ENCODE measurements around the gene KCNK7.

- TF ChIP-seq POLR2A (IDR thresholded peaks at IDR 0.05): no peak
- TF ChIP-seq, protein P1, sequence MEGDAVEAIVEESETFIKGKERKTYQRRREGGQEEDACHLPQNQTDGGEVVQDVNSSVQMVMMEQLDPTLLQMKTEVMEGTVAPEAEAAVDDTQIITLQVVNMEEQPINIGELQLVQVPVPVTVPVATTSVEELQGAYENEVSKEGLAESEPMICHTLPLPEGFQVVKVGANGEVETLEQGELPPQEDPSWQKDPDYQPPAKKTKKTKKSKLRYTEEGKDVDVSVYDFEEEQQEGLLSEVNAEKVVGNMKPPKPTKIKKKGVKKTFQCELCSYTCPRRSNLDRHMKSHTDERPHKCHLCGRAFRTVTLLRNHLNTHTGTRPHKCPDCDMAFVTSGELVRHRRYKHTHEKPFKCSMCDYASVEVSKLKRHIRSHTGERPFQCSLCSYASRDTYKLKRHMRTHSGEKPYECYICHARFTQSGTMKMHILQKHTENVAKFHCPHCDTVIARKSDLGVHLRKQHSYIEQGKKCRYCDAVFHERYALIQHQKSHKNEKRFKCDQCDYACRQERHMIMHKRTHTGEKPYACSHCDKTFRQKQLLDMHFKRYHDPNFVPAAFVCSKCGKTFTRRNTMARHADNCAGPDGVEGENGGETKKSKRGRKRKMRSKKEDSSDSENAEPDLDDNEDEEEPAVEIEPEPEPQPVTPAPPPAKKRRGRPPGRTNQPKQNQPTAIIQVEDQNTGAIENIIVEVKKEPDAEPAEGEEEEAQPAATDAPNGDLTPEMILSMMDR (IDR thresholded peaks at IDR 0.05): no peak
Measured at GRCh38 chr11:65596520-65596919, 920 bp upstream of the KCNK7 start.
